Type B pancreatic cell (in vitro differentiated cells): ENCODE data around the gene SFRP5. TPM values are rescaled to one million over a fixed set of nuclear protein-coding genes. Genes with fewer than 3 reads are reported as not detected.
A peak's percentile ranks its signal among the peaks of the same experiment; 100 is the strongest.

ENCODE experiments used
- DNase-seq: peaks from one replicate; pipeline ENCODE4 v3.0.0; 2021; ENCODE audit warnings: mixed read lengths; ENCODE audit not compliant: unreplicated experiment; ENCODE audit errors: extremely low spot score
- H3K27ac Mint-ChIP-seq: 2 replicates; pipeline ENCODE4 v1.8.0; 2021; ENCODE audit warnings: mild to moderate bottlenecking, mixed read lengths
- H3K27me3 Mint-ChIP-seq: 2 replicates; pipeline ENCODE4 v1.8.0; 2021; ENCODE audit warnings: mixed read lengths
- H3K36me3 Mint-ChIP-seq: 2 replicates; pipeline ENCODE4 v1.8.0; 2021; ENCODE audit warnings: mixed read lengths
- H3K4me1 Mint-ChIP-seq: one replicate; pipeline ENCODE4 v1.8.0; 2021; ENCODE audit warnings: mixed read lengths; ENCODE audit not compliant: unreplicated experiment
- H3K4me3 Mint-ChIP-seq: 2 replicates; pipeline ENCODE4 v1.8.0; 2021; ENCODE audit warnings: mild to moderate bottlenecking, mixed read lengths
- H3K9me3 Mint-ChIP-seq: 2 replicates; pipeline ENCODE4 v1.8.0; 2021; ENCODE audit warnings: mixed read lengths
- CTCF ChIP-seq: fragments of 200-600 bp; sonication (generic); conservative IDR thresholded peaks from 2 replicates; pipeline ENCODE4 v1.5.0; 2021; ENCODE audit warnings: antibody characterized with exemption, mild to moderate bottlenecking
- total RNA-seq: library from RNA; stranded (reverse); gene quantifications from 2 replicates; pipeline ENCODE4 v1.2.1, GENCODE V29; 2021; ENCODE audit warnings: low replicate concordance

The SFRP5 gene
- total RNA-seq, 1 donor from 2014 or later = 5.7 TPM

- TF ChIP-seq CTCF = peak; percentile 91
- Mint-ChIP-seq H3K4me3 (no peak overlapping the region), H3K27ac (no peak overlapping the region), H3K27me3 (no peaks in the 10 kb centered on the region), H3K4me1 (peaks cover 3% of the 10 kb centered on the region), H3K9me3 (no peaks in the 10 kb centered on the region), H3K36me3 (peaks cover 13% of the 10 kb centered on the region)
- DNase-seq = no peak
Measured at GRCh38 chr10:97759158-97759887, 12.5 kb downstream of the SFRP5 start.

GRCh38 chr10:97757471-97757870, 14.3 kb downstream of the SFRP5 start:
- no peaks in the 10 kb centered on the region for H3K27me3 Mint-ChIP-seq
- TF ChIP-seq CTCF = no peak
- H3K36me3 Mint-ChIP-seq = peaks cover 18% of the 10 kb centered on the region
- no peaks in the 10 kb centered on the region for H3K4me1 Mint-ChIP-seq
- no peak overlapping the region for H3K4me3 Mint-ChIP-seq
- no peak for DNase-seq
- H3K9me3 Mint-ChIP-seq = no peaks in the 10 kb centered on the region
- no peak overlapping the region for H3K27ac Mint-ChIP-seq

GRCh38 chr10:97755718-97756117, 16.1 kb downstream of the SFRP5 start:
- peaks cover 25% of the 10 kb centered on the region for H3K36me3 Mint-ChIP-seq
- no peak overlapping the region for H3K27ac Mint-ChIP-seq
- no peak for TF ChIP-seq CTCF
- no peaks in the 10 kb centered on the region for H3K27me3 Mint-ChIP-seq
- no peak for DNase-seq
- H3K4me3 Mint-ChIP-seq = no peak overlapping the region
- no peaks in the 10 kb centered on the region for H3K9me3 Mint-ChIP-seq
- no peaks in the 10 kb centered on the region for H3K4me1 Mint-ChIP-seq

GRCh38 chr10:97754726-97755125, 17.1 kb downstream of the SFRP5 start:
- Mint-ChIP-seq H3K9me3 (no peaks in the 10 kb centered on the region), H3K27me3 (no peaks in the 10 kb centered on the region), H3K36me3 (peaks cover 25% of the 10 kb centered on the region), H3K4me3 (no peak overlapping the region), H3K27ac (no peak overlapping the region), H3K4me1 (no peaks in the 10 kb centered on the region)
- TF ChIP-seq CTCF = no peak
- DNase-seq = no peak

- H3K27ac Mint-ChIP-seq = no peak overlapping the region
- H3K27me3 Mint-ChIP-seq = no peaks in the 10 kb centered on the region
- H3K4me1 Mint-ChIP-seq = no peaks in the 10 kb centered on the region
- H3K4me3 Mint-ChIP-seq = no peak overlapping the region
- no peak for DNase-seq
- TF ChIP-seq CTCF = no peak
- peaks cover 24% of the 10 kb centered on the region for H3K36me3 Mint-ChIP-seq
- H3K9me3 Mint-ChIP-seq = no peaks in the 10 kb centered on the region
Measured at GRCh38 chr10:97752956-97753355, 18.8 kb downstream of the SFRP5 start.
